Stimulated activated CD8-positive, alpha-beta memory T cell treated with anti-CD3 and anti-CD28 coated beads, Interleukin-2, amount 100 ng/mL, for 1 hour (primary cell): ENCODE results near the gene OPTC.
"Not testable (repeated sequence)": the region's sequence is repeated elsewhere in the genome, so short reads cannot be mapped to it uniquely, and the experiment has no call there.

Experiments
- DNase-seq, 2 donors: peaks; one replicate each; pipeline ENCODE4 v3.0.0-alpha.2; 2020; ENCODE audit warnings: low read depth in 2 of 2

The OPTC gene

DNA sequence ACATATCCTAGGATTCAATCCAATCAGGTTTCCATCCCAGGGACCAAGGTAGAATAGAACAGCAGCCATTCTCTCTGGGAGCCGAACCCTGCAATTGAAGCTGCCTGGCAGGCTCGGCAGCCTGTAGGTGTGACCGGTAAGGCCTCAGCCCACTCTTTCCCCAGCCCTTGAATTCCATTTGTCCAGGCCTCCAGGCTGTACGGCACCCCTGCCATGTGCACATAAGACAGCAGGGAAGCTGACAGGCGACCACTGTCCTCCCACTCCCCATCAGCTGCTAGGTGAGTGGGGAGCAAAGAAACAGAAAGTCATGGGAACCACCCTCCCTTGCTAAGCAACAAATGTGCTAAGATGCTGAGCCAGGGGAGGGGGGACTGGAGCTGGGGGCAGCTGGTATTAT is 23.0 kb downstream of the OPTC start:
- DNase-seq: no peak

DNA sequence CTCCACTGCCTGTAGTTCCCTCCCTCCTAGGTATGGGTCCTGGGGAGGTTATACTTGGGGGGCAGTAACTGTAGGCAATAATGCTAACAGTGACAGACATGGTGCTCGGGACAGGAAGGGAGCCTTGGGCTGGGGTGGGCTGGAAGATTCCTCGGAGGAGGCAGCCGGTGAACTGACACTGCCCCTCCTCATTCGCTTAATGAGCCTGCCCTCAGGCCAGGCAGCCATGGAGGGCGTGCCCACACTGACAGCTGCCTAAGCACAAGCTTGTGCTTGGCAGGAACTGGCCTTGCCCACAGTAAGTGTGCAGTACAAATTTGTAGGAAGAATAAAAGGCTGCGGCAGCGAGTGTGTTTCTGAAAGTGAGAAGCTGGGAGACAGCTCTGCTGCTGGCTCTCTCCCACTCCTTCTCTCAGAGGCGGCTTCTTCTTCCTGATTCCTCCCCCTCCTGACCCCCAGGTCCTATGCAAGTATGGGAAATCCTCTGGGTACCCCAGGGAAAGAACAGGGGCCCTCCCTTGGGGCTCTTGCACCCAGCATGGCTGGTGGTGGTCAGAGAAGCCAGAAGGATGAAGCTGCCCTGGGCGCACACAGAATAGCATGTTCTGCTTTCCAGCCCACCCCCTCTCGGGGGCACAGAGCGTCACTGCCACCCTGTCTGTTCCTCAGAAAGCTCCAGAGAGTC is 23.6 kb downstream of the OPTC start:
- no peak for DNase-seq

DNA sequence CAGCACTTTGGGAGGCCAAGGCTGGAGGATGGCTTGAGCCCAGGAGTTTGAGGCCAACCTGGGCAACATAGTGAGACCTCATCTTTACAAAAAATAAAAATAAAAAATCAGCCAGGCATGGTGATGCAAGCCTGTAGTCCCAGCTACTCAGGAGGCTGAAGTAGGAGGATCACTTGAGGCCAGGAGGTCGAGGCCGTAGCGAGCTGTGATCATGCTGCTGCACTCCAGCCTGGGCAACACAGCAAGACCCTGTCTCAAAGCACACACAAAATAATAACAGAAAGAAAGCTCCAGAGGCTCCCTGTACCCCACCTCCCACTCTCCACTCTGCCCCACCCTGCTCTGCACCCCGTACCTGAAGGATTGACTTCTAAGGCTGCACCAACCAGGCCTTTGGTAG is 24.2 kb downstream of the OPTC start:
- DNase-seq: not testable (repeated sequence)

DNA sequence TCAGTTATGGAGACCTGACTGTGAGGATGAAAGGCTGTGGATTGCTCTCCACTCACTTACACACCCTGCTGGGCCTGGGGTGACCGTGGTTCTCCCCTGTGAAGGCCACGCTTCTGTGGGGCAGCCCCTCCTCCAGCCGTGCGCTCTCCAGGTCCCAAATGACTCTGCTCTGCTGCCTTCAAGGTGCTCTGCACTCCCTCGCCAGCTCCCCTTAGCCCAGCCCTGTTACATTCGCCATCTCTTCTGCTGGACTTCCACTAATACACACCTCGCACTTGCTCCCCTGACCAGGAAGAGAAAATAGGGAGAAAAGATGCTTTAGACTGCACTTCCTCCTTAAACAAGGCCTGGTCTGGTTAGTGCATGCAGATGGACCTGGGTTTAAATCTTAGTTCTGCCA is 24.6 kb downstream of the OPTC start:
- DNase-seq: no peak

GRCh38 chr1:203519053-203519840 is 25.3 kb downstream of the OPTC start:
- no peak for DNase-seq

DNA sequence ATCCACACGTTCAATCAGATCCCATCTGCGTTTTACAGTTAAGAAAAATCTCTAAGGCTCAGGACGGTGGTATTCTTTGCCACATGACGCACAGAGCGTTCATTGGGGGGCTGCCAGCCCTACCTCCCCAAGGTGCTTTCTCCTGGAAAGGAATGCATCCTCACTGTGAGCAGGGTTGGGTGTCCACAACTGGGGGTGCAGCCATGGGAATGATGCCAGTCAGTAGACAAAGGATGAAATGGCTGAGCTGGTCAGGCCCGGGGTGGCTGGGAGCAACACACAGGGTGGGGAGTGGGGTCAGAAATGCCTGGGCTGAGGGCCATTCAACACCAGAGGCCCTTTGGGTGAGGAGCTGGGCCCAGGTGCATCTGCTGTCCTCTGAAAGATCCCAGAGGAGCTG is 25.9 kb downstream of the OPTC start:
- DNase-seq: no peak

- no peak for DNase-seq
Measured at GRCh38 chr1:203520315-203520714, 26.4 kb downstream of the OPTC start.

DNA sequence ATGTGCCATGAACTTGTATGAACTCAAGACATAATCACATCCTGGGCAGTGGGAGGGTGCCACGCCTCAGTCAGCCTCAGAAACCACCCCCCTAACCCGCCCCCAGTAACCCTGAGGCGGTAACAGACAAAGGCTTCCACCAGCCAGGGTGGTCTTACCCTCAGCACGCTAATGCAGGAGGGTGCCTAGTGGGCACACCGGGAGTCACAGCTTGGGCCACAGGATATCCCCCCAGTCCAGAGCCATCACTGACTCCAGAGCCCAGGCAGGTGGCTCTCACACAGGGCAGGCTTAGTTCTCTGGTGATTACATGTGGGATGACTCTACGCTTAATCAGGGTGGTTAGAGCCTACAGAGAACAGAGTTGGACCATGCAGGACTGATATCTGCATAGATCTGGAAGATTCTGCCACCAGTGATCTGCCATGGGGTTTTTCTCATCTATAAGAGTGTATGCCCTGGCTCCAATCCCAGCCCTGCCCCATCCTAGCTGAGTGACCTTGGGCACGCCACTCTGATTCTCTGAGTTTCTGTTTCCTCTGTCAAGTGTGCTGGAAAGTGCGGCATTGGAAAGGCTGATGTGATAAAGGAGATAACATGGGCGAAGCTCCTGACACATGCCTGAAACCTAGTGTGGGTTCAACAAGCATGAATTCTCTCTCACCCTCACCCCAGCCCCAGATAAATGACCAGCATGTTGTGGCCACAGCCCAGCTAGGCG is 27.3 kb downstream of the OPTC start:
- no peak for DNase-seq

DNA sequence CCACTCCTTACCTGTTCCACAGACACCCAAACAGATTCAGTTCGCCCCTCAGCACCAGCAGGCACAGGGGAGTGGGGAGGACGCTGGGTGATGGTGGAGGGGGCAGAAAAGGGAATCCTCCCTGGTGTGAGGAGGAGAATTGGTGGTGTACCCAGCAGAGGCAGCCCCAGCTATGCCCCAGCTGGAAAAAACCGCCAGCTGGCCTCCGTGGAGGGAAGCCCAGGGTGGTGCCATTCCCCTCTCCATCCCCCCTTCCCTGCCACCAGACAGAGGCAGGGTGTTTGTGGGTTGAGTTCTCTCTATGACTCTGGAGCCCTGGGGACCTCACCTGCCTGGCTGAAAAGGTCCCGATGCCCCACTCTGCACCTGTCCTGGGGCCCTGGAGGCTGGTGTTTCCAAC is 27.9 kb downstream of the OPTC start:
- DNase-seq: no peak

DNA sequence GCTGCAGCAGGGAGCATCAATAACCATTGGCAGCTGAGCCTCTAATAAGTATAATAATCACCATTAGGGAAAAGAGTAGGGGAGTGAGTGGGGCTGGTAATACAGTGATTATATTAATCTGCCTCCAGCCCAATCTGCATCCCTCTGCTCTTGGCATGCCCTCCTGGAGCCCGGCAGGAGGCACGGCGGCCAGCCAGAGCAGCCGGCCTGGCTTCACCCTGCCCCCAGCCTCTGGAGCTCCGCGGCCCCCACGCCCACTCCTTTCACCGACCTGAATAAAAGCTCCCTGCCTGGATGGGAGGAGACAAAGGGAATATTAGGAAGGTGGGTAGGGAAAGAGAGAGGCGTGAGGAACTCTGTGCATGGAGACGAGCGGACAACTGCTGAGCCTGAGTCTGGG is 28.3 kb downstream of the OPTC start:
- DNase-seq: no peak

DNA sequence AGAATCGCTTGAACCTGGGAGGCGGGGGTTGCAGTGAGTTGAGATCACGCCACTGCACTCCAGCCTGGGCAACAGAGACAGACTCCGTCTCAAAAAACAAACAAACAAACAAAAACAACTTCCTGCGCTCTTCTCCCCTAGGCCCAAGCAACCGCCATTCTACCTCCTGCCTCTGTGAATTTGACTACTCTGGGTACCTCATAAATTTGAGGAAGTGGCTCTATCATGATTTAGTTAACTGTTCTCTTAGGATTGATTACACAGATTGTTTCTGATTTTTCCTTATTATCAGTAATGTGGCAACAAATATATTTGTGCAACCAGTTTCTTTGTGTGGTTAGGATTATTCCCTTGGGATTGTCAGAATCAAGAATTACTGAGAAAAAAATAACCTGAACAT is 29.7 kb downstream of the OPTC start:
- DNase-seq: no peak

DNA sequence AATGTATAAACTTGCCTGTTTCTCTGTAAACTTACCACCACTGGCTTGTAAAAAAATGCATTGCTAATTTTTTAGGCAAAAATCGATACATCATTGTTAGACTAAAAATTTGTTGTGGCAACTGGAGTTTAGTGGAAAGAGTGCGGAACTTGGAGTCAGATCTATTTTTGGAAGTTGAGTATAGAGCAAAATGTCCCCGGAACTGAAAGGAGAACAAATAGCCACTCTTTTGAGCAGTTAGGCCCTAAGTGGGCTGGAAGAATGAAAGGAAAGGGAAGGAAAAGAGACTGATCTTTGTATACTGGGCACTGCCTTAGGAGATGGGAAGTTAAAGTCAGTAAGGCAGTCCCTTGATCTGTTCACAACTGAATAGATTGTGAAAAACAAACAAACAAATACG is 30.2 kb downstream of the OPTC start:
- no peak for DNase-seq

GRCh38 chr1:203524824-203525223 is 30.9 kb downstream of the OPTC start:
- no peak for DNase-seq

DNA sequence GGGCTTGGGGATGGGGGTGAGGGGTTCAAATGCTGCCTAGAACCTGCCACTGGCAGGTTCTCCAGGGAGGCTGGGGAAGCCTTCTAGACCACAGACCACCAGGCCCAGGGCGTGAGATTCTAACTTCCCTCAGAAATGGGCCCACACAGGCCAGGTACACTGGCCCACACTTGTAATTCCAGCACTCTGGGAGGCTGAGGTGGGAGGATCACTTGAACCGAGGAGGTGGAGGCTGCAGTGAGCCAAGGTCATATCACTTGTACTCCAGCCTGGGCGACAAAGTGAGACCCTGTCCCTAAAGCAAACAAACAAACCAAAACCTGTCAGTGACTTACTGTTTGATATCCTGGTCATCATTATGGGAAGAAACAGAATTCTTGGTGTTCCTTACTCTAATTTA is 31.7 kb downstream of the OPTC start:
- DNase-seq: no peak

DNA sequence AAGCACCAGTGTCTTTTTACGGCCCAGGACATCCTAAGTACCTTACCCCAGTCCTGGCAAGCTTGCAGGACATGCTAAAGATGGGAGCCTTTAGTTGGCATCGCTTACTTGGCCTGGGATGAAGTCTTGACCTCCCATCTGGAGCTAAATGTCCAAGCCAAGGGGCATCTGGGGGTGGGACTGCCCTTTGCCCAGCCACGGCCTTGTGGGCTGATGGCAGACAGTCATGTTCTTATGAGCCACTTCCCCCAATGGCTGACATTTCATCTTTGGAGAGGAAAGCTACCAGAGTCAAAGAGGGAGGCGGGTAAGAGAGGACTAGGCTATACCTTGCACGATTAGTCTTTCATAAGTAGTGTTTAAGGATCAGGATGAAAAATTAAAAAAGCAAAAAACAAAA is 32.2 kb downstream of the OPTC start:
- no peak for DNase-seq

DNA sequence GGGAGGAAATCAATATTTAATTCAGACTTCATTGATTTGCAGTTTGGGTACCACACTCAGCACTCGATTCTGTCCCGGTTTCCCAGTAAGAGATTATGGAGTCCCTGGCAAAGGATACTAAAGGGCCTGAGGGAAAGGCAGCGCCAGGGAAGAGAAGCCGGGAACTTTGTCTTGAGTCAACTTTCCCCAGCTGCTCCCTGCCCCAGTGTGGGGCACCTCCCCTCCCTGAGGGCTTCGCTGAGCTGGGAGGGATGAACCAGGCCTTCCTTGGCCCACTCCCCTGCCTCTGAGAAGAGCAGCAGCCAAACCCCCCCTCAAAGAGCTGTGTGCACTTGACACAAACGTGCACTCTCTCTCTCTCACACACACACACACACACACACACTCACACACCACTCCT is 32.6 kb downstream of the OPTC start:
- no peak for DNase-seq

DNA sequence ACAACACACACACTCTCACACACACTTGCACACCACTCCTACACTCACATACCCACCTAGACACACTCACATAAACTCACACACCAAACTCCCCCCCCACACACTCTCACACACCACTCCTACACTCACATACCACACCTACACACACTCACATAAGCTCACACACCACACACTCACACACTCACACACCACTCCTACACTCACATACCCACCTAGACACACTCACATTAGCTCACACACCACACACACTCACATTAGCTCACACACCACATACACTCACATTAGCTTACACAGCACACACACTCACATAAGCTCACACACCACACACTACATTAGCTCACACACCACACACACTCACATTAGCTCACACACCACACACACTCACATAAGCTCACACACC is 33.1 kb downstream of the OPTC start:
- DNase-seq: no peak

GRCh38 chr1:203528063-203528462 is 34.1 kb downstream of the OPTC start:
- no peak for DNase-seq

GRCh38 chr1:203528976-203529835 is 35.3 kb downstream of the OPTC start:
- DNase-seq: no peak

DNA sequence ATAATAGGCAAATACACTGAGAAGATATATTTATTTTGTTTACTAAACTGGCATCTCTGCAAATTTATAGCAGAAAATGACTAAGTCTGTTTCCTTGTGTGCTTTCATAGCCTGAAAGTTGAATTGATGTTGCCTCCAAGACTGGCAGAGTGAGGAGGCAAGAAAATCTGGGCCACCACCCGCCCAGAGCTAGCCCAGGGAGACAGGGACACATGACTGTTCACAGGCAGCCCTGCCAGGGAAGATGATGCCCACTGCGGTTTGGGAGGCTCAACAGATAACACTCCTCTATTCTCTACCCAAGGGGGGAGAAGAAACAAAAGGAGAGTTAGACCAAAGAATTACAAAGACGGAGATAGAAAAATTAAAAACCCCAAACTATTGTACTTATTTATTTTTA is 37.1 kb downstream of the OPTC start:
- DNase-seq: no peak

- no peak for DNase-seq
Measured at GRCh38 chr1:203534012-203534411, 40.1 kb downstream of the OPTC start.

- no peak for DNase-seq
Measured at GRCh38 chr1:203534526-203534925, 40.6 kb downstream of the OPTC start.
